Testis (tissue), 3 donors: ENCODE data around the gene RASGRP3. TPM values are rescaled to one million over a fixed set of nuclear protein-coding genes. Genes with fewer than 3 reads are reported as not detected.

ENCODE experiments used
- DNase-seq: peaks from one replicate; pipeline ENCODE4 v3.0.0-alpha.2; 2019
- H3K27ac ChIP-seq, 2 donors: fragments of 200-600 bp; sonication (generic); one replicate each; pipeline ENCODE4 v1.5.1; 2019
- H3K27me3 ChIP-seq: fragments of 200-600 bp; sonication (generic); one replicate; pipeline ENCODE4 v1.5.1; 2019
- H3K36me3 ChIP-seq: fragments of 200-600 bp; sonication (generic); one replicate; pipeline ENCODE4 v1.5.1; 2017; ENCODE audit warnings: low read depth; ENCODE audit errors: missing control alignments
- H3K4me1 ChIP-seq: fragments of 200-600 bp; sonication (generic); one replicate; pipeline ENCODE4 v1.5.1; 2019
- H3K4me3 ChIP-seq, 2 donors: fragments of 200-600 bp; sonication (generic); one replicate each; pipeline ENCODE4 v1.5.1; 2017 to 2019
- H3K9me3 ChIP-seq: fragments of 200-600 bp; sonication (generic); one replicate; pipeline ENCODE4 v1.5.1; 2017
- CTCF ChIP-seq, 3 experiments: fragments of 450-650 bp in 2 of 3; fragments of 200-600 bp in 1 of 3; sonication (generic) in 1 of 3; IDR thresholded peaks; one replicate each; pipeline ENCODE4 v1.5.1; 2016 to 2019; ENCODE audit warnings: antibody characterized with exemption in 3 of 3, mild to moderate bottlenecking in 2 of 3, moderate library complexity in 1 of 3
- POLR2A ChIP-seq: fragments of 450-650 bp; IDR thresholded peaks from one replicate; pipeline ENCODE4 v1.6.1; 2017; ENCODE audit warnings: antibody characterized with exemption, mild to moderate bottlenecking, moderate library complexity
- WGBS, 2 donors: methylation state at CpG; one replicate each; pipeline ENCODE4 v1.1.5; 2018; 5-methylcytosine and 5-hydroxymethylcytosine counted together
- intact Hi-C: fragments of 100-400 bp; cut with DNase I; formaldehyde crosslinking; loops from one replicate; pipeline ENCODE4 v1.15.1; 2023; ENCODE audit warnings: low total_unique reads
- polyA plus RNA-seq: library from polyadenylated mRNA; stranded (reverse); fragments of 350-450 nt; fragmentation: Illumina TruSeq; extraction: RNeasy Lipid Tissue Mini Kit (QIAGEN cat#74804); gene quantifications from one replicate; pipeline ENCODE4 v1.2.3, GENCODE V29; 2014; ENCODE audit warnings: low read depth, low replicate concordance; ENCODE audit not compliant: insufficient read depth
- total RNA-seq, 2 donors: library from RNA; depleted of rRNA; stranded (reverse); fragments of >200 nt; gene quantifications; one replicate each; pipeline ENCODE4 v1.2.3, GENCODE V29; 2016

The RASGRP3 gene
- total and polyA plus RNA-seq, 3 donors from 2014 or later, result 2.8 to 26.3 (median 8.2) TPM

- 68 to 72% methylated on average over 2 of the region's 2 CpGs for WGBS, 2 donors
These were observed 43.6 kb upstream of the RASGRP3 start for GRCh38 chr2:33432871-33433270.

GRCh38 chr2:33433279-33434235 is 42.9 kb upstream of the RASGRP3 start:
- no peak overlapping the region for H3K4me3 ChIP-seq
- H3K4me1 ChIP-seq, result no peaks in the 10 kb centered on the region
- H3K27ac ChIP-seq, result peak overlapping the region in 1 of 2 donors; percentile 51
- no peaks in the 10 kb centered on the region for H3K36me3 ChIP-seq
- no peaks in the 10 kb centered on the region for H3K27me3 ChIP-seq
- peak; percentile 54 for DNase-seq
- TF ChIP-seq CTCF (IDR thresholded peaks at IDR 0.05) (no peak), POLR2A (no peak)
- H3K9me3 ChIP-seq, result no peaks in the 10 kb centered on the region
- 52 to 57% methylated on average over 7 of the region's 7 CpGs for WGBS, 2 donors
- intact Hi-C loops, result no loop called here

More at GRCh38 chr2:33432871-33433270, 43.6 kb upstream of the RASGRP3 start:
- Histone ChIP-seq H3K4me1 (no peaks in the 10 kb centered on the region), H3K27me3 (no peaks in the 10 kb centered on the region), H3K9me3 (no peaks in the 10 kb centered on the region), H3K4me3 (no peak overlapping the region), H3K27ac (no peak overlapping the region), H3K36me3 (no peaks in the 10 kb centered on the region)
- intact Hi-C loops, result no loop called here
- no peak for TF ChIP-seq CTCF (IDR thresholded peaks at IDR 0.05)
- TF ChIP-seq POLR2A, result no peak
- DNase-seq, result no peak

GRCh38 chr2:33435518-33435917 is 40.9 kb upstream of the RASGRP3 start:
- TF ChIP-seq POLR2A (no peak), CTCF (IDR thresholded peaks at IDR 0.05) (no peak)
- DNase-seq, result no peak
- Histone ChIP-seq H3K27ac (no peak overlapping the region), H3K4me1 (no peaks in the 10 kb centered on the region), H3K27me3 (no peaks in the 10 kb centered on the region), H3K4me3 (no peak overlapping the region), H3K9me3 (no peaks in the 10 kb centered on the region), H3K36me3 (no peaks in the 10 kb centered on the region)
- intact Hi-C loops, result no loop called here
- WGBS, 2 donors, result 92% methylated on average over 8 of the region's 8 CpGs

- Histone ChIP-seq H3K36me3 (no peaks in the 10 kb centered on the region), H3K4me1 (no peaks in the 10 kb centered on the region), H3K27ac (no peak overlapping the region), H3K4me3 (no peak overlapping the region), H3K9me3 (no peaks in the 10 kb centered on the region), H3K27me3 (no peaks in the 10 kb centered on the region)
- DNase-seq, result no peak
- TF ChIP-seq POLR2A, result no peak
- 39 to 50% methylated on average over 1 of the region's 1 CpG for WGBS, 2 donors
- intact Hi-C loops, result no loop called here
These were observed 40.4 kb upstream of the RASGRP3 start for GRCh38 chr2:33436083-33436482.

- H3K4me3 ChIP-seq, result no peak overlapping the region
- TF ChIP-seq CTCF (IDR thresholded peaks at IDR 0.05), result no peak
- no peak for TF ChIP-seq POLR2A
- no peaks in the 10 kb centered on the region for H3K36me3 ChIP-seq
- H3K27me3 ChIP-seq, result no peaks in the 10 kb centered on the region
- no peaks in the 10 kb centered on the region for H3K9me3 ChIP-seq
- intact Hi-C loops, result no loop called here
- no peak overlapping the region for H3K27ac ChIP-seq
- DNase-seq, result no peak
- no peaks in the 10 kb centered on the region for H3K4me1 ChIP-seq
- 40 to 61% methylated on average over 4 of the region's 4 CpGs for WGBS, 2 donors
These were observed 39.2 kb upstream of the RASGRP3 start for GRCh38 chr2:33437297-33437696.
